Astrocyte (in vitro differentiated cells and primary cell): ENCODE data around the gene CLMN. TPM values are rescaled to one million over a fixed set of nuclear protein-coding genes. Genes with fewer than 3 reads are reported as not detected.

Experiments
- DNase-seq: peaks from one replicate; pipeline ENCODE4 v3.0.0-alpha.2; 2010; ENCODE audit warnings: low read depth
- FAIRE-seq: peaks from 2 replicates; lab custom pipeline; 2011; peaks lifted over from hg19 to GRCh38; lab: Jason Lieb, UNC
- H2AFZ ChIP-seq: 2 replicates; pipeline ENCODE4 v1.6.0; 2012; ENCODE audit warnings: low read depth, low read length, inconsistent platforms
- H3K27ac ChIP-seq: 2 replicates; pipeline ENCODE4 v1.5.1; 2011; ENCODE audit warnings: low read depth, low read length, inconsistent platforms
- H3K27me3 ChIP-seq: 2 replicates; pipeline ENCODE4 v1.6.0; 2011; ENCODE audit warnings: low read length, inconsistent platforms; ENCODE audit not compliant: insufficient read depth
- H3K36me3 ChIP-seq: 2 replicates; pipeline ENCODE4 v1.5.1; 2011; ENCODE audit warnings: low read length, inconsistent platforms; ENCODE audit not compliant: insufficient read depth
- H3K4me1 ChIP-seq: 2 replicates; pipeline ENCODE4 v1.5.1; 2011; ENCODE audit warnings: low read length, inconsistent platforms; ENCODE audit not compliant: insufficient read depth
- H3K4me2 ChIP-seq: 2 replicates; pipeline ENCODE4 v1.6.0; 2012; ENCODE audit warnings: low read length, inconsistent platforms
- H3K4me3 ChIP-seq: 2 replicates; pipeline ENCODE4 v1.5.1; 2011; ENCODE audit warnings: low read depth, mild to moderate bottlenecking, low read length, inconsistent platforms; ENCODE audit not compliant: insufficient read depth
- H3K79me2 ChIP-seq: 2 replicates; pipeline ENCODE4 v1.6.0; 2012; ENCODE audit warnings: mild to moderate bottlenecking, low read length, inconsistent platforms; ENCODE audit not compliant: insufficient read depth
- H3K9ac ChIP-seq: 2 replicates; pipeline ENCODE4 v1.6.0; 2012; ENCODE audit warnings: mild to moderate bottlenecking, low read length, inconsistent platforms
- H3K9me3 ChIP-seq: 2 replicates; pipeline ENCODE4 v1.5.1; 2012; ENCODE audit warnings: low read depth, mild to moderate bottlenecking, low read length, inconsistent platforms; ENCODE audit not compliant: insufficient read depth
- H4K20me1 ChIP-seq: 2 replicates; pipeline ENCODE4 v1.6.0; 2012; ENCODE audit warnings: low read length, inconsistent platforms; ENCODE audit not compliant: insufficient read depth
- H3K27ac Mint-ChIP-seq: one replicate; pipeline ENCODE4 v1.8.0; 2021; ENCODE audit warnings: mild to moderate bottlenecking, mixed read lengths; ENCODE audit not compliant: unreplicated experiment
- H3K27me3 Mint-ChIP-seq: one replicate; pipeline ENCODE4 v1.8.0; 2021; ENCODE audit warnings: low read depth, mixed read lengths; ENCODE audit not compliant: unreplicated experiment
- H3K36me3 Mint-ChIP-seq: one replicate; pipeline ENCODE4 v1.8.0; 2021; ENCODE audit warnings: low read depth, mixed read lengths; ENCODE audit not compliant: unreplicated experiment
- H3K4me1 Mint-ChIP-seq: one replicate; pipeline ENCODE4 v1.8.0; 2021; ENCODE audit warnings: low read depth, mixed read lengths; ENCODE audit not compliant: unreplicated experiment
- H3K4me3 Mint-ChIP-seq: one replicate; pipeline ENCODE4 v1.8.0; 2021; ENCODE audit warnings: mild to moderate bottlenecking, moderate library complexity, mixed read lengths; ENCODE audit not compliant: unreplicated experiment
- H3K9me3 Mint-ChIP-seq: one replicate; pipeline ENCODE4 v1.8.0; 2021; ENCODE audit warnings: mild to moderate bottlenecking, mixed read lengths; ENCODE audit not compliant: unreplicated experiment
- EZH2 ChIP-seq: IDR thresholded peaks from 2 replicates; pipeline ENCODE4 v1.6.1; 2012; ENCODE audit warnings: mild to moderate bottlenecking, low read length, inconsistent platforms; ENCODE audit not compliant: insufficient read depth
- total RNA-seq: library from RNA; stranded (reverse); gene quantifications from 2 replicates; pipeline ENCODE4 v1.2.1, GENCODE V29; 2021
- TF ChIP-seq, protein P1 (sequence below): IDR thresholded peaks from 2 replicates; pipeline ENCODE4 v1.5.1; 2011; ENCODE audit warnings: low read depth, mild to moderate bottlenecking, inconsistent platforms, low read length, moderate library complexity; ENCODE audit not compliant: insufficient read depth

Gene CLMN
- total RNA-seq, 1 donor from 2014 or later: 14.0 TPM

DNA sequence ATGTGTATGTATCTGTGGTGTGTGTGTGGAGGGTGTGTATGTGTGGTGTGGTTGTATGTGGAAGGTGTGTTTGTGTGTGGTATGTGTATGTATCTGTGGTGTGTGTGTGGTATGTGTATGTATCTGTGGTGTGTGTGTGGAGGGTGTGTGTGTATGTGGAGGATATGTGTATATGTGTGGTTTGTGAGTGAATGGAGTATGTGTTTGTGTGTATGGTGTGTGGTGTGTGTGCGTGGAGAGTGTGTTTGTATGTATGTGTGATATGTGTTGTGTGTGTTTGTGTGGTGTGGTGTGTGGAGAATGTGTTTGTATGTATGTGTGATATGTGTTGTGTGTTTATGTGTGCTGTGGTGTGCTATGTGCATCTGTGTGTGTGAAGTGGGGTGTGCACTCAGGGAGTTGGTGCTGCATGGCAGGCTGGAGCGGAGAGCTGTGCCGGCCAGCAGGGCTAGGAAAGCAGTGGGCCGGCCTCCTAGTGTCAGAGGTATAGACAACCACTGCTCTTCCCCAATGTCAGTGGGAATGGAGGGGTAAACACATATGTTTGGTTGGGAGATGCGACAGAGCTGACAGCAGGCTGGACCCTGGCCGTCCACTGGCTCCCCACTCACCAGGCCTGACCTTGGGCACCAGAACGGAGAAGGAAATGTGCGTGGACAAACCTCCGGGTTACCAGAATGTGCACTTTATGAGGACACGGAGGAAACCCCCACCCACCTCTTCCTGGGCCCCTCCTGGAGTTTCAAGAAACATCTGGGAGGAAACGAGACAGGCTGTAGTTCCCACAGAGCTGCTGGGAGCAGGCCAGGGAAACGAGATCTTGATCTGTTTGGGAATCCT, 60.7 kb downstream of the CLMN start:
- peak overlapping the region; percentile 6 for H3K9ac ChIP-seq
- peaks cover 36% of the 10 kb centered on the region for H3K4me1 ChIP-seq
- no peak overlapping the region for H3K27ac ChIP-seq
- Mint-ChIP-seq H3K36me3 (no peaks in the 10 kb centered on the region), H3K27ac (no peak overlapping the region), H3K4me1 (peaks cover 24% of the 10 kb centered on the region), H3K9me3 (no peaks in the 10 kb centered on the region), H3K27me3 (peaks cover 2% of the 10 kb centered on the region), H3K4me3 (no peak overlapping the region)
- peak overlapping the region; percentile 20 for H3K4me2 ChIP-seq
- no peak for DNase-seq
- H3K36me3 ChIP-seq: no peaks in the 10 kb centered on the region
- H3K79me2 ChIP-seq: no peaks in the 10 kb centered on the region
- H4K20me1 ChIP-seq: no peaks in the 10 kb centered on the region
- TF ChIP-seq, protein P1, sequence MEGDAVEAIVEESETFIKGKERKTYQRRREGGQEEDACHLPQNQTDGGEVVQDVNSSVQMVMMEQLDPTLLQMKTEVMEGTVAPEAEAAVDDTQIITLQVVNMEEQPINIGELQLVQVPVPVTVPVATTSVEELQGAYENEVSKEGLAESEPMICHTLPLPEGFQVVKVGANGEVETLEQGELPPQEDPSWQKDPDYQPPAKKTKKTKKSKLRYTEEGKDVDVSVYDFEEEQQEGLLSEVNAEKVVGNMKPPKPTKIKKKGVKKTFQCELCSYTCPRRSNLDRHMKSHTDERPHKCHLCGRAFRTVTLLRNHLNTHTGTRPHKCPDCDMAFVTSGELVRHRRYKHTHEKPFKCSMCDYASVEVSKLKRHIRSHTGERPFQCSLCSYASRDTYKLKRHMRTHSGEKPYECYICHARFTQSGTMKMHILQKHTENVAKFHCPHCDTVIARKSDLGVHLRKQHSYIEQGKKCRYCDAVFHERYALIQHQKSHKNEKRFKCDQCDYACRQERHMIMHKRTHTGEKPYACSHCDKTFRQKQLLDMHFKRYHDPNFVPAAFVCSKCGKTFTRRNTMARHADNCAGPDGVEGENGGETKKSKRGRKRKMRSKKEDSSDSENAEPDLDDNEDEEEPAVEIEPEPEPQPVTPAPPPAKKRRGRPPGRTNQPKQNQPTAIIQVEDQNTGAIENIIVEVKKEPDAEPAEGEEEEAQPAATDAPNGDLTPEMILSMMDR: no peak
- no peak for TF ChIP-seq EZH2
- no peak overlapping the region for H2AFZ ChIP-seq
- no peaks in the 10 kb centered on the region for H3K27me3 ChIP-seq
- H3K4me3 ChIP-seq: no peak overlapping the region
- no peak for FAIRE-seq
- no peaks in the 10 kb centered on the region for H3K9me3 ChIP-seq

- peak; percentile 34 for FAIRE-seq
- Histone ChIP-seq H3K27me3 (no peaks in the 10 kb centered on the region), H2AFZ (no peak overlapping the region), H3K4me3 (no peak overlapping the region), H3K27ac (no peak overlapping the region), H4K20me1 (no peaks in the 10 kb centered on the region), H3K9me3 (no peaks in the 10 kb centered on the region), H3K4me2 (no peak overlapping the region), H3K36me3 (no peaks in the 10 kb centered on the region), H3K79me2 (no peaks in the 10 kb centered on the region), H3K9ac (no peak overlapping the region), H3K4me1 (peaks cover 36% of the 10 kb centered on the region)
- H3K9me3 Mint-ChIP-seq: peaks cover 1% of the 10 kb centered on the region
- H3K4me1 Mint-ChIP-seq: peaks cover 26% of the 10 kb centered on the region
- TF ChIP-seq, protein P1: no peak
- no peak for TF ChIP-seq EZH2
- no peaks in the 10 kb centered on the region for H3K36me3 Mint-ChIP-seq
- H3K27me3 Mint-ChIP-seq: peaks cover 2% of the 10 kb centered on the region
- H3K27ac Mint-ChIP-seq: no peak overlapping the region
- H3K4me3 Mint-ChIP-seq: no peak overlapping the region
- DNase-seq: no peak
Measured at GRCh38 chr14:95258156-95258555, 61.6 kb downstream of the CLMN start.

GRCh38 chr14:95257521-95257920, 62.2 kb downstream of the CLMN start:
- Histone ChIP-seq H3K4me3 (no peak overlapping the region), H3K4me2 (no peak overlapping the region), H3K4me1 (peaks cover 36% of the 10 kb centered on the region), H3K9me3 (no peaks in the 10 kb centered on the region), H3K9ac (no peak overlapping the region), H3K27me3 (no peaks in the 10 kb centered on the region), H2AFZ (no peak overlapping the region), H3K79me2 (no peaks in the 10 kb centered on the region), H3K27ac (no peak overlapping the region), H4K20me1 (no peaks in the 10 kb centered on the region), H3K36me3 (no peaks in the 10 kb centered on the region)
- H3K9me3 Mint-ChIP-seq: peaks cover 5% of the 10 kb centered on the region
- peaks cover 2% of the 10 kb centered on the region for H3K27me3 Mint-ChIP-seq
- no peak for TF ChIP-seq EZH2
- TF ChIP-seq, protein P1: no peak
- H3K4me1 Mint-ChIP-seq: peaks cover 28% of the 10 kb centered on the region
- no peaks in the 10 kb centered on the region for H3K36me3 Mint-ChIP-seq
- H3K4me3 Mint-ChIP-seq: no peak overlapping the region
- no peak for FAIRE-seq
- no peak for DNase-seq
- H3K27ac Mint-ChIP-seq: no peak overlapping the region
